K562 (cell line): Measurements from ENCODE around the gene NEU3. TPM values are rescaled to one million over a fixed set of nuclear protein-coding genes. Genes with fewer than 3 reads are reported as not detected.
A peak's percentile ranks its signal among the peaks of the same experiment; 100 is the strongest.

Experiments used
- CBFB ChIP-seq: sonication (generic); formaldehyde crosslinking; IDR thresholded peaks from 2 replicates; pipeline ENCODE4 v1.4.0; 2020; ENCODE audit warnings: mild to moderate bottlenecking, missing genetic modification reagents
- CHD4 ChIP-seq: fragments of 200-600 bp; sonication (generic); IDR thresholded peaks from 3 replicates; pipeline ENCODE4 v1.6.1; 2012; ENCODE audit warnings: low read depth, mild to moderate bottlenecking, mixed read lengths, low read length, inconsistent platforms; ENCODE audit not compliant: insufficient read depth, insufficient replicate concordance, poor library complexity, severe bottlenecking
- ERF ChIP-seq: fragments of 450-650 bp; formaldehyde crosslinking; IDR thresholded peaks from 2 replicates; pipeline ENCODE4 v1.4.0; 2020; ENCODE audit warnings: mild to moderate bottlenecking, mixed read lengths
- GATA2 ChIP-seq: sonication (generic); formaldehyde crosslinking; IDR thresholded peaks from 2 replicates; pipeline ENCODE4 v1.4.0; 2020; ENCODE audit warnings: mild to moderate bottlenecking, missing genetic modification reagents
- NFRKB ChIP-seq: fragments of 450-650 bp; IDR thresholded peaks from 2 replicates; pipeline ENCODE4 v1.6.1; 2016; ENCODE audit warnings: low read depth
- RBM22 ChIP-seq: fragments of 200-400 bp; formaldehyde crosslinking; IDR thresholded peaks from 2 replicates; pipeline ENCODE4 v1.6.1; 2018; ENCODE audit warnings: low read length, low read depth; ENCODE audit not compliant: poor library complexity, severe bottlenecking
- RBM34 ChIP-seq: fragments of 200-400 bp; formaldehyde crosslinking; IDR thresholded peaks from 2 replicates; pipeline ENCODE4 v1.6.1; 2018; ENCODE audit warnings: low read length, borderline replicate concordance; ENCODE audit not compliant: insufficient read depth
- STAG1 ChIP-seq: sonication (generic); formaldehyde crosslinking; IDR thresholded peaks from 2 replicates; pipeline ENCODE4 v1.5.0; 2020; ENCODE audit warnings: missing genetic modification reagents, borderline replicate concordance
- polyA plus RNA-seq, 8 experiments: library from polyadenylated mRNA; depleted of rRNA in 4 of 8; stranded (reverse) in 5 of 8; unstranded in 3 of 8; fragments of >200 nt; fragmentation: Nextera tagmentation in 2 of 8; fragmentation: Illumina TruSeq in 1 of 8; extraction: Ambion mirVana in 2 of 8; extraction: Trizol in 1 of 8; gene quantifications; 2 replicates each; pipeline versions ENCODE4 v1.2.1 to v1.2.3, GENCODE V29; 2011 to 2014; ENCODE audit warnings: inconsistent platforms in 1 of 8, missing spikeins in 1 of 8
- total RNA-seq, 7 experiments: library from RNA; depleted of rRNA in 6 of 7; stranded (reverse); fragments of >200 nt in 6 of 7; fragmentation: Illumina TruSeq in 2 of 7; extraction: Trizol in 2 of 7; gene quantifications; 2 replicates each; pipeline versions ENCODE4 v1.2.1 to v1.2.3, GENCODE V29; 2011 to 2021; ENCODE audit warnings: low replicate concordance in 1 of 7
- TF ChIP-seq, protein P1 (sequence below), 2 experiments: fragments of 450-650 bp; formaldehyde crosslinking in 1 of 2; IDR thresholded peaks; 2 replicates each; pipeline versions ENCODE4 v1.4.0 to v1.6.1; 2014 to 2020; ENCODE audit warnings: mild to moderate bottlenecking in 2 of 2, borderline replicate concordance in 1 of 2, low read depth in 1 of 2
- TF ChIP-seq, protein P2 (sequence below), 2 experiments: fragments of 450-650 bp; conservative IDR thresholded peaks; 2 replicates each; pipeline ENCODE4 v1.6.1; 2017; ENCODE audit warnings: mild to moderate bottlenecking in 2 of 2, moderate library complexity in 2 of 2
- TF ChIP-seq, protein P3 (sequence below): fragments of 450-650 bp; formaldehyde crosslinking; IDR thresholded peaks from 2 replicates; pipeline ENCODE4 v1.4.0; 2020; ENCODE audit warnings: mild to moderate bottlenecking, moderate library complexity
- TF ChIP-seq, protein P4 (sequence below): IDR thresholded peaks from 2 replicates; pipeline ENCODE4 v1.6.1; 2014; ENCODE audit warnings: antibody characterized with exemption
- TF ChIP-seq, protein P5 (sequence below): sonication (generic); formaldehyde crosslinking; IDR thresholded peaks from 2 replicates; pipeline ENCODE4 v1.8.1; 2023; ENCODE audit warnings: mild to moderate bottlenecking, missing genetic modification reagents

NEU3 gene
- total and polyA plus RNA-seq, 9 of the 15 experiments (the other 6 are each of a cell fraction or from before 2014, with no cell fraction given) = 6.2 to 41.3 (median 31.1) TPM

DNA sequence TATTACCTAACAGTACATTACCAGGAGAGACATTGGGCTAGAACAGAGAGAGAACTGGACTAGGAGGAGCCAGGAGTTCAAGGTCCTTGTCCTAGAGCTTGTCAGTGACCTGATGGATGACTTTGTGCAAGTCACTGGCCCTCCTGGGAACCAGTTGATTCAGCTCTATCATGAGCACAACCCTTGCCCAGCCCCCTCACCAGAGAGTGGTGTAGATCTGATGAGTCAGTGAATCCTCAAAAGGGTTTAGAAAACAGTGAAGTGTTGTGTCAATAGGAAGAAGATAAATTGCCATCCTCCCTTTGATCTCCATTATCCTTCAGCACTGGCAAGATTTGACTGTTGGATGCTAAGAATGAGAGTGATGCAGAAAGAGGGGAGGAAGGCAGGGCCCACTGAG lies 24.3 kb downstream of the NEU3 start (continued):
- TF ChIP-seq, protein P1, sequence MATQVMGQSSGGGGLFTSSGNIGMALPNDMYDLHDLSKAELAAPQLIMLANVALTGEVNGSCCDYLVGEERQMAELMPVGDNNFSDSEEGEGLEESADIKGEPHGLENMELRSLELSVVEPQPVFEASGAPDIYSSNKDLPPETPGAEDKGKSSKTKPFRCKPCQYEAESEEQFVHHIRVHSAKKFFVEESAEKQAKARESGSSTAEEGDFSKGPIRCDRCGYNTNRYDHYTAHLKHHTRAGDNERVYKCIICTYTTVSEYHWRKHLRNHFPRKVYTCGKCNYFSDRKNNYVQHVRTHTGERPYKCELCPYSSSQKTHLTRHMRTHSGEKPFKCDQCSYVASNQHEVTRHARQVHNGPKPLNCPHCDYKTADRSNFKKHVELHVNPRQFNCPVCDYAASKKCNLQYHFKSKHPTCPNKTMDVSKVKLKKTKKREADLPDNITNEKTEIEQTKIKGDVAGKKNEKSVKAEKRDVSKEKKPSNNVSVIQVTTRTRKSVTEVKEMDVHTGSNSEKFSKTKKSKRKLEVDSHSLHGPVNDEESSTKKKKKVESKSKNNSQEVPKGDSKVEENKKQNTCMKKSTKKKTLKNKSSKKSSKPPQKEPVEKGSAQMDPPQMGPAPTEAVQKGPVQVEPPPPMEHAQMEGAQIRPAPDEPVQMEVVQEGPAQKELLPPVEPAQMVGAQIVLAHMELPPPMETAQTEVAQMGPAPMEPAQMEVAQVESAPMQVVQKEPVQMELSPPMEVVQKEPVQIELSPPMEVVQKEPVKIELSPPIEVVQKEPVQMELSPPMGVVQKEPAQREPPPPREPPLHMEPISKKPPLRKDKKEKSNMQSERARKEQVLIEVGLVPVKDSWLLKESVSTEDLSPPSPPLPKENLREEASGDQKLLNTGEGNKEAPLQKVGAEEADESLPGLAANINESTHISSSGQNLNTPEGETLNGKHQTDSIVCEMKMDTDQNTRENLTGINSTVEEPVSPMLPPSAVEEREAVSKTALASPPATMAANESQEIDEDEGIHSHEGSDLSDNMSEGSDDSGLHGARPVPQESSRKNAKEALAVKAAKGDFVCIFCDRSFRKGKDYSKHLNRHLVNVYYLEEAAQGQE (IDR thresholded peaks at IDR 0.05; ENCODE audit: borderline replicate concordance) = peak; percentile 29; the same call in 1 of the 2 replicates
- TF ChIP-seq, protein P1 (CRISPR knock-in tag; IDR thresholded peaks at IDR 0.05; ENCODE audit: low read depth) = no peak
- no peak for TF ChIP-seq RBM34
- no peak for TF ChIP-seq RBM22
- TF ChIP-seq GATA2 (CRISPR knock-in tag) = no peak
- TF ChIP-seq STAG1 (CRISPR knock-in tag) = no peak
- TF ChIP-seq, protein P2, sequence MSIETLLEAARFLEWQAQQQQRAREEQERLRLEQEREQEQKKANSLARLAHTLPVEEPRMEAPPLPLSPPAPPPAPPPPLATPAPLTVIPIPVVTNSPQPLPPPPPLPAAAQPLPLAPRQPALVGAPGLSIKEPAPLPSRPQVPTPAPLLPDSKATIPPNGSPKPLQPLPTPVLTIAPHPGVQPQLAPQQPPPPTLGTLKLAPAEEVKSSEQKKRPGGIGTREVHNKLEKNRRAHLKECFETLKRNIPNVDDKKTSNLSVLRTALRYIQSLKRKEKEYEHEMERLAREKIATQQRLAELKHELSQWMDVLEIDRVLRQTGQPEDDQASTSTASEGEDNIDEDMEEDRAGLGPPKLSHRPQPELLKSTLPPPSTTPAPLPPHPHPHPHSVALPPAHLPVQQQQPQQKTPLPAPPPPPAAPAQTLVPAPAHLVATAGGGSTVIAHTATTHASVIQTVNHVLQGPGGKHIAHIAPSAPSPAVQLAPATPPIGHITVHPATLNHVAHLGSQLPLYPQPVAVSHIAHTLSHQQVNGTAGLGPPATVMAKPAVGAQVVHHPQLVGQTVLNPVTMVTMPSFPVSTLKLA (conservative IDR thresholded peaks at IDR 0.05) = no peak; a peak in 1 of 4 replicates
- TF ChIP-seq, protein P3, sequence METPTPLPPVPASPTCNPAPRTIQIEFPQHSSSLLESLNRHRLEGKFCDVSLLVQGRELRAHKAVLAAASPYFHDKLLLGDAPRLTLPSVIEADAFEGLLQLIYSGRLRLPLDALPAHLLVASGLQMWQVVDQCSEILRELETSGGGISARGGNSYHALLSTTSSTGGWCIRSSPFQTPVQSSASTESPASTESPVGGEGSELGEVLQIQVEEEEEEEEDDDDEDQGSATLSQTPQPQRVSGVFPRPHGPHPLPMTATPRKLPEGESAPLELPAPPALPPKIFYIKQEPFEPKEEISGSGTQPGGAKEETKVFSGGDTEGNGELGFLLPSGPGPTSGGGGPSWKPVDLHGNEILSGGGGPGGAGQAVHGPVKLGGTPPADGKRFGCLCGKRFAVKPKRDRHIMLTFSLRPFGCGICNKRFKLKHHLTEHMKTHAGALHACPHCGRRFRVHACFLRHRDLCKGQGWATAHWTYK (CRISPR knock-in tag) = no peak
- no peak for TF ChIP-seq CHD4
- TF ChIP-seq NFRKB = no peak
- TF ChIP-seq, protein P4, sequence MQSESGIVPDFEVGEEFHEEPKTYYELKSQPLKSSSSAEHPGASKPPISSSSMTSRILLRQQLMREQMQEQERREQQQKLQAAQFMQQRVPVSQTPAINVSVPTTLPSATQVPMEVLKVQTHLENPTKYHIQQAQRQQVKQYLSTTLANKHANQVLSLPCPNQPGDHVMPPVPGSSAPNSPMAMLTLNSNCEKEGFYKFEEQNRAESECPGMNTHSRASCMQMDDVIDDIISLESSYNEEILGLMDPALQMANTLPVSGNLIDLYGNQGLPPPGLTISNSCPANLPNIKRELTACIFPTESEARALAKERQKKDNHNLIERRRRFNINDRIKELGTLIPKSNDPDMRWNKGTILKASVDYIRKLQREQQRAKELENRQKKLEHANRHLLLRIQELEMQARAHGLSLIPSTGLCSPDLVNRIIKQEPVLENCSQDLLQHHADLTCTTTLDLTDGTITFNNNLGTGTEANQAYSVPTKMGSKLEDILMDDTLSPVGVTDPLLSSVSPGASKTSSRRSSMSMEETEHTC = no peak
- no peak for TF ChIP-seq CBFB (CRISPR knock-in tag)
- TF ChIP-seq, protein P5, sequence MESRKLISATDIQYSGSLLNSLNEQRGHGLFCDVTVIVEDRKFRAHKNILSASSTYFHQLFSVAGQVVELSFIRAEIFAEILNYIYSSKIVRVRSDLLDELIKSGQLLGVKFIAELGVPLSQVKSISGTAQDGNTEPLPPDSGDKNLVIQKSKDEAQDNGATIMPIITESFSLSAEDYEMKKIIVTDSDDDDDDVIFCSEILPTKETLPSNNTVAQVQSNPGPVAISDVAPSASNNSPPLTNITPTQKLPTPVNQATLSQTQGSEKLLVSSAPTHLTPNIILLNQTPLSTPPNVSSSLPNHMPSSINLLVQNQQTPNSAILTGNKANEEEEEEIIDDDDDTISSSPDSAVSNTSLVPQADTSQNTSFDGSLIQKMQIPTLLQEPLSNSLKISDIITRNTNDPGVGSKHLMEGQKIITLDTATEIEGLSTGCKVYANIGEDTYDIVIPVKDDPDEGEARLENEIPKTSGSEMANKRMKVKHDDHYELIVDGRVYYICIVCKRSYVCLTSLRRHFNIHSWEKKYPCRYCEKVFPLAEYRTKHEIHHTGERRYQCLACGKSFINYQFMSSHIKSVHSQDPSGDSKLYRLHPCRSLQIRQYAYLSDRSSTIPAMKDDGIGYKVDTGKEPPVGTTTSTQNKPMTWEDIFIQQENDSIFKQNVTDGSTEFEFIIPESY = no peak
- no peak for TF ChIP-seq ERF (CRISPR knock-in tag)
